Kasumi-1 (cell line): ENCODE data around the gene OGT.
A peak's percentile ranks its signal among the peaks of the same experiment; 100 is the strongest.

ENCODE experiments used
- DNase-seq, 2 experiments: peaks; one replicate each; lab custom pipeline; 2025; lab: John Stamatoyannopoulos, UW

The OGT gene

DNA sequence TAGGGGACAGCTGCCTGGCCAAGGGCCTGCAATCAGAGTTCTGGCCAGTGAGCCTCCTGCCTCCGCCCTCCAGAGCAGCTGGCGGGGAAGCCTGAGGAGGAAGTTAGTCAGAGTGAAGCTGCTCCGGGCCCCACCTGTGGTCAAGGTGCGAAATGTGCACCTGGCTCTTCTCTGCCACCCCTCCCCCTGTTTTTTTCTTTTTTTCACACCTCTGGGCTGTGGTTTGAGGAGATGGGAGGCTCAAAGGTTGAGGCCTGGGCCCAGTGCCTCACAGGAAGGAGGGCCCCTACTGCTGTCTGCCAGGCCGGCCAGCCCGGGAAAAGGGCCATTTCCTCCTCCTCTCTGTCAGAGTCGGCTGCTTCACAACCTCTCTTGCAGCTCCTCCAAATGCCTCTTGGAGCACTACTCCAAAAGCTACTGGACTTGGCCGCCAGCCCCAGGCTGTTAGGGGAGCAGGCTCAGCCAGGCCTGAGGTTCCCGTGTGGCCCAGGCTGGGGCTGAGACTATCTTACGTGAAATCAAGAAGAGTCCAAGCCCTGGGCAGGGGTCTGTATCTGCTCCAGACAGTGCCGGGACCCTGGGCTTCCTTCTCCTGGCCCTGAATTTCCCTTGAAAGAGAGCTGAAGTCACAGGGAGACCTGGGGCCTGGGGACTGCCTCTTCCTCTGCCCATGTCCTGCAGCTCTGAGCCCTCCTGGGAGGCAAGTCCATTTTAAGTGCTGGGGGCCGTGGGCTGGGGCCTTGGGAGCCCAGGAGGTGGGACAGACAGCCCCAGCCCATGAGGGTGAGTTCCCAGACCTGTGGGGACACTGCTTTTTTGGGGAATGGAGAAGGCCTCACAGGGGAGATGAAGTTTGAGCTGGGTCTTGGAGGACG is 89.9 kb downstream of the OGT start:
- peak; percentile 29 to 44 for DNase-seq

DNA sequence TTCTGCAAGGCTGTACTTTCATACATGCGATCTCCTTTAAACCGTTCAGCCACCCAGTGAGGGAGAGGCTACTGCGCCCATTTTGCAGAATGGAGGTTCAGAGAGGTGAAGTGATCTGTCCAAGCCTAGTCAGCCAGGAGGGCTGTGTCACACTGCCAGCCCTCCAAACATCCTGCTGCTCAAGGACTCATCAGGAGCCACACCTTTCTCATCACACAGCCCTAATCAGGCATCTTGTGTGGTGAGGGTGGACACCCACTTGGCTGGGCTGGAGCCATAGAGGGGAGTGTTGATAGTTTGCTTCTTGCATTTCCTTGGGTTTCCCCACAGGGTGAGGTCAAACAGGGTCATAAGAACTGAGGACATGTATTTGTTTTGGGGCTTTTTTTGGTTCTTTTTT is 90.8 kb downstream of the OGT start:
- no peak for DNase-seq

DNA sequence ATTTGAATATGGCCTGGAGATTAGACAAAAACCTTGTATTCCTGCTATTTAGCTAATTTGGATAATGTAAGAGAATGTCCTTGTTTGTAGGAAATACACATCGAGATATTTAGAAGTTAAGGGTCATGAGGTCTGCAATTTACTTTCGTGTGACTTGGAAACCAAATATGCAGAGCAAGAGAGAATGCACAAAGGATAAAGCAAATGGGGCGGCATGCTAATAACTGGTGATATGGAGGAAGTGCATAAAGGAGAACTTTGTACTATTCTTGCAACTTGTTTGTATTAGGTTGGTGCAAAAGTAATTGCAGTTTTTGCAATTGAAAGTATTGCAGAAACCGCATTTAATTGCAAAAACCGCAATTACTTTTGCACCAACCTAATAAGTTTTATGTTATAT is 92.6 kb downstream of the OGT start:
- DNase-seq, result no peak
